ENCODE results near the gene ENOX1.

- TF ChIP-seq CTCF (IDR thresholded peaks at IDR 0.05; ENCODE audit: low read length): no peak
- TF ChIP-seq EZH2 (IDR thresholded peaks at IDR 0.05; ENCODE audit: borderline replicate concordance, low read length): no peak
These were observed 240.0 kb downstream of the ENOX1 start for GRCh38 chr13:43546816-43547215.

Data from OCI-LY1 (cell line).